ENCODE results near the gene SELENOM.

SELENOM gene

GRCh38 chr22:31107894-31108218 is 488 bp upstream of the SELENOM start:
- Histone ChIP-seq H3K27me3 (ENCODE audit: control insufficient read depth in 2 of 2, insufficient read depth in 2 of 2, low read length in 2 of 2) (no peaks in the 10 kb centered on the region), H3K27ac (ENCODE audit: low read depth in 2 of 2, low read length in 2 of 2) (peak overlapping the region; percentile 43 to 61), H3K36me3 (ENCODE audit: control insufficient read depth in 2 of 2, insufficient read depth in 2 of 2, low read length in 2 of 2) (peaks cover 0 to 11% of the 10 kb centered on the region in 2 donors), H3K4me3 (ENCODE audit: low read length in 2 of 2) (peak overlapping the region; percentile 62 to 77), H3K4me1 (ENCODE audit: control insufficient read depth in 2 of 2, insufficient read depth in 2 of 2, low read length in 2 of 2) (peaks cover 7 to 16% of the 10 kb centered on the region in 2 donors), H3K9ac (ENCODE audit: low read depth in 1 of 2, low read length in 2 of 2) (peak overlapping the region; percentile 8 to 65), H3K9me3 (ENCODE audit: control insufficient read depth in 2 of 2, low read length in 2 of 2) (no peaks in the 10 kb centered on the region)

- no peaks in the 10 kb centered on the region for H3K9me3 ChIP-seq (ENCODE audit: control insufficient read depth in 2 of 2, low read length in 2 of 2)
- peaks cover 7 to 16% of the 10 kb centered on the region in 2 donors for H3K4me1 ChIP-seq (ENCODE audit: control insufficient read depth in 2 of 2, insufficient read depth in 2 of 2, low read length in 2 of 2)
- peak overlapping the region; percentile 75 to 80 for H3K4me3 ChIP-seq (ENCODE audit: low read length in 2 of 2)
- H3K36me3 ChIP-seq (ENCODE audit: control insufficient read depth in 2 of 2, insufficient read depth in 2 of 2, low read length in 2 of 2), result peaks cover 2 to 11% of the 10 kb centered on the region in 2 donors
- peak overlapping the region; percentile 79 to 86 for H3K9ac ChIP-seq (ENCODE audit: low read depth in 1 of 2, low read length in 2 of 2)
- H3K27me3 ChIP-seq (ENCODE audit: control insufficient read depth in 2 of 2, insufficient read depth in 2 of 2, low read length in 2 of 2), result no peaks in the 10 kb centered on the region
- peak overlapping the region; percentile 88 to 91 for H3K27ac ChIP-seq (ENCODE audit: low read depth in 2 of 2, low read length in 2 of 2)
These were observed 614 bp downstream of the SELENOM start for GRCh38 chr22:31106731-31107177.

- peak overlapping the region; percentile 47 to 86 for H3K9ac ChIP-seq (ENCODE audit: low read depth in 1 of 2, low read length in 2 of 2)
- no peaks in the 10 kb centered on the region for H3K27me3 ChIP-seq (ENCODE audit: control insufficient read depth in 2 of 2, insufficient read depth in 2 of 2, low read length in 2 of 2)
- H3K27ac ChIP-seq (ENCODE audit: low read depth in 2 of 2, low read length in 2 of 2), result peak overlapping the region; percentile 88 to 91
- H3K9me3 ChIP-seq (ENCODE audit: control insufficient read depth in 2 of 2, low read length in 2 of 2), result no peaks in the 10 kb centered on the region
- peaks cover 5 to 11% of the 10 kb centered on the region in 2 donors for H3K36me3 ChIP-seq (ENCODE audit: control insufficient read depth in 2 of 2, insufficient read depth in 2 of 2, low read length in 2 of 2)
- H3K4me3 ChIP-seq (ENCODE audit: low read length in 2 of 2), result peak overlapping the region; percentile 75 to 80
- peaks cover 7 to 16% of the 10 kb centered on the region in 2 donors for H3K4me1 ChIP-seq (ENCODE audit: control insufficient read depth in 2 of 2, insufficient read depth in 2 of 2, low read length in 2 of 2)
These were observed 1.3 kb downstream of the SELENOM start for GRCh38 chr22:31106001-31106571.

- H3K36me3 ChIP-seq (ENCODE audit: control insufficient read depth in 2 of 2, insufficient read depth in 2 of 2, low read length in 2 of 2), result peaks cover 7 to 11% of the 10 kb centered on the region in 2 donors
- H3K4me3 ChIP-seq (ENCODE audit: low read length in 2 of 2), result peak overlapping the region in 1 of 2 donors; percentile 80
- peak overlapping the region; percentile 10 to 88 for H3K27ac ChIP-seq (ENCODE audit: low read depth in 2 of 2, low read length in 2 of 2)
- no peak overlapping the region for H3K9ac ChIP-seq (ENCODE audit: low read depth in 1 of 2, low read length in 2 of 2)
- no peaks in the 10 kb centered on the region for H3K27me3 ChIP-seq (ENCODE audit: control insufficient read depth in 2 of 2, insufficient read depth in 2 of 2, low read length in 2 of 2)
- H3K9me3 ChIP-seq (ENCODE audit: control insufficient read depth in 2 of 2, low read length in 2 of 2), result no peaks in the 10 kb centered on the region
- H3K4me1 ChIP-seq (ENCODE audit: control insufficient read depth in 2 of 2, insufficient read depth in 2 of 2, low read length in 2 of 2), result peaks cover 7 to 16% of the 10 kb centered on the region in 2 donors
These were observed 2.0 kb downstream of the SELENOM start for GRCh38 chr22:31105282-31105929.

GRCh38 chr22:31104869-31105268 is 2.5 kb downstream of the SELENOM start:
- Histone ChIP-seq H3K9ac (ENCODE audit: low read depth in 1 of 2, low read length in 2 of 2) (no peak overlapping the region), H3K27ac (ENCODE audit: low read depth in 2 of 2, low read length in 2 of 2) (peak overlapping the region; percentile 10 to 61), H3K9me3 (ENCODE audit: control insufficient read depth in 2 of 2, low read length in 2 of 2) (no peaks in the 10 kb centered on the region), H3K4me3 (ENCODE audit: low read length in 2 of 2) (no peak overlapping the region), H3K4me1 (ENCODE audit: control insufficient read depth in 2 of 2, insufficient read depth in 2 of 2, low read length in 2 of 2) (peaks cover 7 to 16% of the 10 kb centered on the region in 2 donors), H3K36me3 (ENCODE audit: control insufficient read depth in 2 of 2, insufficient read depth in 2 of 2, low read length in 2 of 2) (peaks cover 8 to 11% of the 10 kb centered on the region in 2 donors), H3K27me3 (ENCODE audit: control insufficient read depth in 2 of 2, insufficient read depth in 2 of 2, low read length in 2 of 2) (no peaks in the 10 kb centered on the region)

- Histone ChIP-seq H3K36me3 (ENCODE audit: control insufficient read depth in 2 of 2, insufficient read depth in 2 of 2, low read length in 2 of 2) (peaks cover 15 to 18% of the 10 kb centered on the region in 2 donors), H3K4me3 (ENCODE audit: low read length in 2 of 2) (no peak overlapping the region), H3K9ac (ENCODE audit: low read depth in 1 of 2, low read length in 2 of 2) (no peak overlapping the region), H3K4me1 (ENCODE audit: control insufficient read depth in 2 of 2, insufficient read depth in 2 of 2, low read length in 2 of 2) (peaks cover 7 to 16% of the 10 kb centered on the region in 2 donors), H3K27me3 (ENCODE audit: control insufficient read depth in 2 of 2, insufficient read depth in 2 of 2, low read length in 2 of 2) (no peaks in the 10 kb centered on the region), H3K9me3 (ENCODE audit: control insufficient read depth in 2 of 2, low read length in 2 of 2) (no peaks in the 10 kb centered on the region), H3K27ac (ENCODE audit: low read depth in 2 of 2, low read length in 2 of 2) (peak overlapping the region in 1 of 2 donors; percentile 63)
These were observed 3.3 kb downstream of the SELENOM start for GRCh38 chr22:31103899-31104694.

- Histone ChIP-seq H3K36me3 (ENCODE audit: control insufficient read depth in 2 of 2, insufficient read depth in 2 of 2, low read length in 2 of 2) (peaks cover 17 to 22% of the 10 kb centered on the region in 2 donors), H3K4me3 (ENCODE audit: low read length in 2 of 2) (no peak overlapping the region), H3K4me1 (ENCODE audit: control insufficient read depth in 2 of 2, insufficient read depth in 2 of 2, low read length in 2 of 2) (peaks cover 7 to 16% of the 10 kb centered on the region in 2 donors), H3K27me3 (ENCODE audit: control insufficient read depth in 2 of 2, insufficient read depth in 2 of 2, low read length in 2 of 2) (no peaks in the 10 kb centered on the region), H3K27ac (ENCODE audit: low read depth in 2 of 2, low read length in 2 of 2) (peak overlapping the region; percentile 63 to 77), H3K9ac (ENCODE audit: low read depth in 1 of 2, low read length in 2 of 2) (no peak overlapping the region), H3K9me3 (ENCODE audit: control insufficient read depth in 2 of 2, low read length in 2 of 2) (no peaks in the 10 kb centered on the region)
These were observed 4.3 kb downstream of the SELENOM start for GRCh38 chr22:31103111-31103510.

GRCh38 chr22:31102441-31103081 is 4.8 kb downstream of the SELENOM start:
- Histone ChIP-seq H3K9ac (ENCODE audit: low read depth in 1 of 2, low read length in 2 of 2) (no peak overlapping the region), H3K4me1 (ENCODE audit: control insufficient read depth in 2 of 2, insufficient read depth in 2 of 2, low read length in 2 of 2) (peaks cover 4 to 11% of the 10 kb centered on the region in 2 donors), H3K27me3 (ENCODE audit: control insufficient read depth in 2 of 2, insufficient read depth in 2 of 2, low read length in 2 of 2) (no peaks in the 10 kb centered on the region), H3K4me3 (ENCODE audit: low read length in 2 of 2) (no peak overlapping the region), H3K27ac (ENCODE audit: low read depth in 2 of 2, low read length in 2 of 2) (peak overlapping the region; percentile 69 to 77), H3K9me3 (ENCODE audit: control insufficient read depth in 2 of 2, low read length in 2 of 2) (no peaks in the 10 kb centered on the region), H3K36me3 (ENCODE audit: control insufficient read depth in 2 of 2, insufficient read depth in 2 of 2, low read length in 2 of 2) (peaks cover 22 to 27% of the 10 kb centered on the region in 2 donors)

- no peaks in the 10 kb centered on the region for H3K9me3 ChIP-seq (ENCODE audit: control insufficient read depth in 2 of 2, low read length in 2 of 2)
- H3K4me1 ChIP-seq (ENCODE audit: control insufficient read depth in 2 of 2, insufficient read depth in 2 of 2, low read length in 2 of 2), result no peaks in the 10 kb centered on the region
- H3K4me3 ChIP-seq (ENCODE audit: low read length in 2 of 2), result no peak overlapping the region
- H3K27me3 ChIP-seq (ENCODE audit: control insufficient read depth in 2 of 2, insufficient read depth in 2 of 2, low read length in 2 of 2), result no peaks in the 10 kb centered on the region
- no peak overlapping the region for H3K9ac ChIP-seq (ENCODE audit: low read depth in 1 of 2, low read length in 2 of 2)
- peak overlapping the region in 1 of 2 donors; percentile 69 for H3K27ac ChIP-seq (ENCODE audit: low read depth in 2 of 2, low read length in 2 of 2)
- peaks cover 32 to 37% of the 10 kb centered on the region in 2 donors for H3K36me3 ChIP-seq (ENCODE audit: control insufficient read depth in 2 of 2, insufficient read depth in 2 of 2, low read length in 2 of 2)
These were observed 6.4 kb downstream of the SELENOM start for GRCh38 chr22:31100762-31101525.
